AG04450 (cell line): ENCODE measurements around the gene HCST. TPM values are rescaled to one million over a fixed set of nuclear protein-coding genes. Genes with fewer than 3 reads are reported as not detected.

Experiments used
- CTCF ChIA-PET: fragments of 300-600, 350-600 bp; formaldehyde crosslinking; extraction: SDS; loops from one replicate; lab custom pipeline; 2022; ENCODE audit warnings: antibody characterized with exemption, inconsistent platforms; lab: Charles Lee
- POLR2A ChIA-PET: fragments of 350-600 bp; formaldehyde crosslinking; extraction: SDS; loops from one replicate; lab custom pipeline; 2021; ENCODE audit warnings: antibody characterized with exemption, inconsistent platforms; lab: Yijun Ruan, JAX
- DNase-seq: peaks from one replicate; pipeline ENCODE4 v3.0.0-alpha.2; 2011; ENCODE audit warnings: low read depth, low spot score
- H3K27ac ChIP-seq: one replicate; pipeline ENCODE4 v1.5.1; 2012; ENCODE audit warnings: low read depth, low read length, control low read depth
- H3K27me3 ChIP-seq: one replicate; pipeline ENCODE4 v1.6.0; 2012; ENCODE audit warnings: low read length; ENCODE audit not compliant: control insufficient read depth, insufficient read depth
- H3K4me3 ChIP-seq: 2 replicates; pipeline ENCODE4 v1.5.1; 2011; ENCODE audit warnings: mild to moderate bottlenecking, low read depth, low read length, control low read depth
- H3K9me3 ChIP-seq: 2 replicates; pipeline ENCODE4 v1.5.1; 2012; ENCODE audit warnings: low read length; ENCODE audit not compliant: control insufficient read depth, insufficient read depth
- CTCF ChIP-seq: IDR thresholded peaks from 2 replicates; pipeline ENCODE4 v1.5.1; 2011; ENCODE audit warnings: low read depth, low read length, control low read depth, inconsistent platforms
- polyA plus RNA-seq: library from polyadenylated mRNA; depleted of rRNA; stranded (reverse); fragments of >200 nt; gene quantifications from 2 replicates; pipeline ENCODE4 v1.2.3, GENCODE V29; 2011

HCST gene
- polyA plus RNA-seq, 1 experiment: 0.31 TPM

DNA sequence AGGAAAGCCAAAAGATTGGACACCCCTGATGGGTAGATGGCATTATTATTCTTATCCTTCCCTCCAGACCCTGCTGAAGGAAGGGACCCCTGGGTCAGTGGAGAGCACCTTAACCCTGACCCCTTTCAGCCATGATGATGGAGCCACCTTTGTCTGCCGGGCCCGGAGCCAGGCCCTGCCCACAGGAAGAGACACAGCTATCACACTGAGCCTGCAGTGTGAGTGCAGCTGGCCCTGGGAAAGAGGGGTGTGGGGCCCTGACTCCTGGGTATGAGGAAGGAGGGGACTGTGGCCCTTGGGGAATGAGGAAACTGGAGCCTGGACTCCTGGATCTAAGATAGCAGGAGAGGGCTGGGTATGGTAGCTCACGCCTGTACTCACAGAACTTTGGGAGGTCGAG, 42.9 kb upstream of the HCST start:
- H3K27me3 ChIP-seq: peaks cover 76% of the 10 kb centered on the region
- no peak for DNase-seq
- POLR2A ChIA-PET: no interaction called here
- H3K9me3 ChIP-seq: no peaks in the 10 kb centered on the region; the same call in 1 of the 2 replicates
- no peak for TF ChIP-seq CTCF
- no peak overlapping the region for H3K4me3 ChIP-seq
- CTCF ChIA-PET: interaction anchor here (0.6 kb wide), 1 partner anchor 86 kb away, joined by 3 read pairs; no protein-coding TSS in a partner anchor
- no peak overlapping the region for H3K27ac ChIP-seq

- no peaks in the 10 kb centered on the region; the same call in 1 of the 2 replicates for H3K9me3 ChIP-seq
- DNase-seq: no peak
- POLR2A ChIA-PET: no interaction called here
- H3K27me3 ChIP-seq: peaks cover 70% of the 10 kb centered on the region
- CTCF ChIA-PET: no interaction called here
- no peak overlapping the region for H3K27ac ChIP-seq
- no peak overlapping the region for H3K4me3 ChIP-seq
- no peak for TF ChIP-seq CTCF
Measured at GRCh38 chr19:35860436-35860817, 41.9 kb upstream of the HCST start.

- Histone ChIP-seq H3K9me3 (no peaks in the 10 kb centered on the region; the same call in 1 of the 2 replicates), H3K4me3 (no peak overlapping the region), H3K27me3 (peaks cover 65% of the 10 kb centered on the region), H3K27ac (no peak overlapping the region)
- CTCF ChIA-PET: no interaction called here
- no peak for DNase-seq
- no peak for TF ChIP-seq CTCF
- POLR2A ChIA-PET: no interaction called here
Measured at GRCh38 chr19:35860818-35861639, 41.3 kb upstream of the HCST start.

- H3K27me3 ChIP-seq: peaks cover 65% of the 10 kb centered on the region
- H3K4me3 ChIP-seq: no peak overlapping the region
- no peaks in the 10 kb centered on the region; the same call in 1 of the 2 replicates for H3K9me3 ChIP-seq
- POLR2A ChIA-PET: no interaction called here
- TF ChIP-seq CTCF: no peak
- no peak for DNase-seq
- no peak overlapping the region for H3K27ac ChIP-seq
- CTCF ChIA-PET: no interaction called here
Measured at GRCh38 chr19:35861640-35862160, 40.6 kb upstream of the HCST start.

GRCh38 chr19:35862528-35862927, 39.8 kb upstream of the HCST start:
- no peaks in the 10 kb centered on the region; the same call in 1 of the 2 replicates for H3K9me3 ChIP-seq
- no peak for DNase-seq
- no peak for TF ChIP-seq CTCF
- CTCF ChIA-PET: no interaction called here
- H3K27ac ChIP-seq: no peak overlapping the region
- peaks cover 63% of the 10 kb centered on the region for H3K27me3 ChIP-seq
- no peak overlapping the region for H3K4me3 ChIP-seq
- POLR2A ChIA-PET: no interaction called here
